Ascending aorta (tissue), 2 donors: ENCODE data around the gene SEC61A1. TPM values are rescaled to one million over a fixed set of nuclear protein-coding genes. Genes with fewer than 3 reads are reported as not detected.

Experiments used
- DNase-seq, 2 donors: peaks; one replicate each; pipeline ENCODE4 v3.0.0-alpha.2; 2019; ENCODE audit warnings: low spot score in 2 of 2
- H3K27ac ChIP-seq, 2 donors: fragments of 200-600 bp; sonication (generic); one replicate each; pipeline ENCODE4 v1.5.1; 2016 to 2017; ENCODE audit warnings: mild to moderate bottlenecking in 1 of 2
- H3K27me3 ChIP-seq: fragments of 200-600 bp; sonication (generic); one replicate; pipeline ENCODE4 v1.5.1; 2017
- H3K36me3 ChIP-seq, 2 donors: fragments of 200-600 bp; sonication (generic); one replicate each; pipeline ENCODE4 v1.5.1; 2016
- H3K4me1 ChIP-seq, 2 donors: fragments of 200-600 bp; sonication (generic); one replicate each; pipeline ENCODE4 v1.5.1; 2016 to 2017; ENCODE audit warnings: mild to moderate bottlenecking in 1 of 2
- H3K4me3 ChIP-seq, 2 donors: fragments of 200-600 bp; sonication (generic); one replicate each; pipeline ENCODE4 v1.5.1; 2016 to 2017; ENCODE audit warnings: mild to moderate bottlenecking in 1 of 2
- H3K9me3 ChIP-seq, 2 donors: fragments of 200-600 bp; sonication (generic); one replicate each; pipeline ENCODE4 v1.5.1; 2016
- intact Hi-C: fragments of 100-400 bp; cut with DNase I; formaldehyde crosslinking; loops from one replicate; pipeline ENCODE4 v1.15.1; 2023
- total RNA-seq: library from RNA; depleted of rRNA; stranded (reverse); fragments of >200 nt; gene quantifications from one replicate; pipeline ENCODE4 v1.1.0, GENCODE V29; 2016
- TF ChIP-seq, protein P1 (sequence below), 3 experiments: fragments of 200-600 bp in 2 of 3; fragments of 450-650 bp in 1 of 3; sonication (generic) in 2 of 3; IDR thresholded peaks; one replicate each; pipeline ENCODE4 v1.5.1; 2016 to 2019; ENCODE audit warnings: antibody characterized with exemption in 3 of 3, mild to moderate bottlenecking in 1 of 3, moderate library complexity in 1 of 3

SEC61A1 gene
- total RNA-seq, 1 donor from 2014 or later = 193 TPM

DNA sequence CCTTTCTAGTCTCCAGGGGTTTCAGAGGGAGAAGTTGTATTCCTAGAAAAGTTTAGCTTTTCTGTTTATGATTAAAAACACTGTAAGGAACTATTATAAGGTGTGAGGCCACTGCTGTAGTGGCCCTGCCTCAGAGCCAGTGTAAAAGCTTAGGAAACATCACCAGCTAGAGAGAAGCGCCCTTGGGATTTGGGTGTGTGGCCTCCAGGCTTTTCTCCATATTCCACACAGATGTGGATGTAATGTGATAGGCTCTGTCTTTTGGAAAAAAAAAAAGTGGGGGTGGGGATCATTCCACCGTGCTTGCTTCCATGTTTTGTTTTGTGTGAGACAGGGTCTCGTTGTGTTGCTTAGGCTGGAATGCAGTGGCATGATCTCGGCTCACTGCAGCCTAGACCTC, 13.9 kb downstream of the SEC61A1 start:
- intact Hi-C loops = no loop called here
- TF ChIP-seq, protein P1, sequence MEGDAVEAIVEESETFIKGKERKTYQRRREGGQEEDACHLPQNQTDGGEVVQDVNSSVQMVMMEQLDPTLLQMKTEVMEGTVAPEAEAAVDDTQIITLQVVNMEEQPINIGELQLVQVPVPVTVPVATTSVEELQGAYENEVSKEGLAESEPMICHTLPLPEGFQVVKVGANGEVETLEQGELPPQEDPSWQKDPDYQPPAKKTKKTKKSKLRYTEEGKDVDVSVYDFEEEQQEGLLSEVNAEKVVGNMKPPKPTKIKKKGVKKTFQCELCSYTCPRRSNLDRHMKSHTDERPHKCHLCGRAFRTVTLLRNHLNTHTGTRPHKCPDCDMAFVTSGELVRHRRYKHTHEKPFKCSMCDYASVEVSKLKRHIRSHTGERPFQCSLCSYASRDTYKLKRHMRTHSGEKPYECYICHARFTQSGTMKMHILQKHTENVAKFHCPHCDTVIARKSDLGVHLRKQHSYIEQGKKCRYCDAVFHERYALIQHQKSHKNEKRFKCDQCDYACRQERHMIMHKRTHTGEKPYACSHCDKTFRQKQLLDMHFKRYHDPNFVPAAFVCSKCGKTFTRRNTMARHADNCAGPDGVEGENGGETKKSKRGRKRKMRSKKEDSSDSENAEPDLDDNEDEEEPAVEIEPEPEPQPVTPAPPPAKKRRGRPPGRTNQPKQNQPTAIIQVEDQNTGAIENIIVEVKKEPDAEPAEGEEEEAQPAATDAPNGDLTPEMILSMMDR (IDR thresholded peaks at IDR 0.05) = no peak
- DNase-seq = no peak
- H3K27ac ChIP-seq = no peak overlapping the region
- peaks cover 97 to 100% of the 10 kb centered on the region in 2 donors for H3K36me3 ChIP-seq
- no peaks in the 10 kb centered on the region for H3K4me1 ChIP-seq
- no peaks in the 10 kb centered on the region for H3K27me3 ChIP-seq
- no peaks in the 10 kb centered on the region for H3K9me3 ChIP-seq
- no peak overlapping the region for H3K4me3 ChIP-seq

- intact Hi-C loops = no loop called here
- no peaks in the 10 kb centered on the region for H3K27me3 ChIP-seq
- no peak overlapping the region for H3K27ac ChIP-seq
- H3K9me3 ChIP-seq = no peaks in the 10 kb centered on the region
- peaks cover 96 to 100% of the 10 kb centered on the region in 2 donors for H3K36me3 ChIP-seq
- TF ChIP-seq, protein P1 (IDR thresholded peaks at IDR 0.05) = no peak
- DNase-seq = no peak
- H3K4me1 ChIP-seq = no peaks in the 10 kb centered on the region
- H3K4me3 ChIP-seq = no peak overlapping the region
Observed at GRCh38 chr3:128066676-128067075, 14.4 kb downstream of the SEC61A1 start.

GRCh38 chr3:128067489-128067888, 15.3 kb downstream of the SEC61A1 start:
- Histone ChIP-seq H3K27ac (no peak overlapping the region), H3K4me1 (no peaks in the 10 kb centered on the region), H3K9me3 (no peaks in the 10 kb centered on the region), H3K4me3 (no peak overlapping the region), H3K36me3 (peaks cover 92 to 100% of the 10 kb centered on the region in 2 donors), H3K27me3 (no peaks in the 10 kb centered on the region)
- intact Hi-C loops = no loop called here
- no peak for DNase-seq
- TF ChIP-seq, protein P1 (IDR thresholded peaks at IDR 0.05) = no peak

DNA sequence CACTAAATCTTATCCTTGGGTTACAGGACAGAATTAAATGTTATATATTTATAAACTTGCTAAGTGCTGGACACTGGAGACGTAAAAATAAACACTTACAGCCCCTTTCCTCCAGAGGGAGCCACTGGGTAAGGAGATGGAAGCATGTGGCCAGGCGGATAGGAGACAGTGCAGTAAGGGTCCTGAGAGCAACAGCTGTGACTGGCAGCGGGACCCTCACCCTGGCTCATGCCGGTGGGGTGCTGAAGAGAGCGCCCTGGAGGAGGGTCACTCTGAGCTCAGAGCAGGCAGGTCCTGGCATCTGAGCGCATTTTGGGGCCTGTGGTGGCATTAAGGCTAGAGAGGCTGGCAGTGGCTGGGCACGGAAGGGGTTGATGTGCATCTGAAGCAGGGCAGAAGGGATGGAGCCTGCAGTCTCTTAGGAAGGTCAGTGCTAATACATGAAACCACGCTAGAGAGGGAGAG, 16.0 kb downstream of the SEC61A1 start:
- Histone ChIP-seq H3K4me1 (no peaks in the 10 kb centered on the region), H3K36me3 (peaks cover 90 to 100% of the 10 kb centered on the region in 2 donors), H3K4me3 (no peak overlapping the region), H3K27me3 (no peaks in the 10 kb centered on the region), H3K9me3 (no peaks in the 10 kb centered on the region), H3K27ac (no peak overlapping the region)
- TF ChIP-seq, protein P1 (IDR thresholded peaks at IDR 0.05) = peak; percentile 7 to 48 (median 23)
- DNase-seq = no peak
- intact Hi-C loops = no loop called here

- peaks cover 79 to 89% of the 10 kb centered on the region in 2 donors for H3K36me3 ChIP-seq
- TF ChIP-seq, protein P1 (IDR thresholded peaks at IDR 0.05) = no peak
- intact Hi-C loops = no loop called here
- no peaks in the 10 kb centered on the region for H3K4me1 ChIP-seq
- H3K9me3 ChIP-seq = no peaks in the 10 kb centered on the region
- H3K4me3 ChIP-seq = no peak overlapping the region
- no peak overlapping the region for H3K27ac ChIP-seq
- no peak for DNase-seq
- no peaks in the 10 kb centered on the region for H3K27me3 ChIP-seq
Observed at GRCh38 chr3:128069271-128069670, 17.0 kb downstream of the SEC61A1 start.
